ENCODE measurements around the gene POLR3H.
A peak's percentile ranks its signal among the peaks of the same experiment; 100 is the strongest.
"Not testable (repeated sequence)": the region's sequence is repeated elsewhere in the genome, so short reads cannot be mapped to it uniquely, and the experiment has no call there.

Gene POLR3H
- 21.8 to 24.5 reads per million in 2 donors for total RNA-seq

DNA sequence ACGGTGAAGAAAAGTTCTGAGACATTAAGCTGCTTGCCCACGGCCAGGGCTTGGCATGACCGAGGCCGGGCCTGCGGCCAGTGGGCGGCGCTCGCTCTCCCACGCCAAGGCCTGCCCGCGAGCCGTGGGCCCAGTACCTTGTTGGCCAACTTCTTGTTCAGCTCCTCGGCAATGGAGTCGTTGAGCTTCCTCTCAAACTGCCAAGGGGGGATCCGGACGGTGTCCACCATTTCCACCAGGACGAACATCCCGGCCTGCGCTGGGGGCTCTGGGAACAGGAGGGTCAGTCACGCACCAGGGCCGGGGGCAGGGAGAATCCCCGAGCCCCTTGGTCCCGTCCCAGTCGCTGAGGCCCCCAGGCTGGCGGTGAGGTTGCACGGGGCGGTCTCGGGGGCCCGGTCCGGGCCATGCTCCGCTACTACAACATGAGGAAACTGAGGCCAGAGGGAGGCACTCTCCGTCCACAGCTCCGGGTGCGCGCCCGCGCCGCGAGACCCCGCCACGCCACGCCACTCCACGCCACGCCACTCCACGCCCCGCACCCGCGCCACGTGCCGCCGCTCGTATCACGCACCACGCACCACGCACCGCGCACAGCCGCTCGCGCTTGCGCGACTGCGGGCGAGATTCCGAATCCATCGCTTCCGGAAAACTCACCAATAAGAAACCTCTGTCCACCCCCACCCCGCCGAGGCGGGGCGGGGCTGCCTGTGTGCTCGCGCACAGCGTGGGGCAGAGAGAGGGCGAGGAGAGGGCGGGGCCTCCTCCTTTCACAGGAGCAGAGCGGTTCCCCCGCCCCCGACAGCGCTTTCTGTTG, at the start of gene POLR3H:
TSS of gene POLR3H (minus strand) at position 617 of the 817 bp plus-strand sequence. CDS start at position 248, 369 bp downstream.
- DNase-seq = peak; percentile 90 to 98 (median 95)

DNA sequence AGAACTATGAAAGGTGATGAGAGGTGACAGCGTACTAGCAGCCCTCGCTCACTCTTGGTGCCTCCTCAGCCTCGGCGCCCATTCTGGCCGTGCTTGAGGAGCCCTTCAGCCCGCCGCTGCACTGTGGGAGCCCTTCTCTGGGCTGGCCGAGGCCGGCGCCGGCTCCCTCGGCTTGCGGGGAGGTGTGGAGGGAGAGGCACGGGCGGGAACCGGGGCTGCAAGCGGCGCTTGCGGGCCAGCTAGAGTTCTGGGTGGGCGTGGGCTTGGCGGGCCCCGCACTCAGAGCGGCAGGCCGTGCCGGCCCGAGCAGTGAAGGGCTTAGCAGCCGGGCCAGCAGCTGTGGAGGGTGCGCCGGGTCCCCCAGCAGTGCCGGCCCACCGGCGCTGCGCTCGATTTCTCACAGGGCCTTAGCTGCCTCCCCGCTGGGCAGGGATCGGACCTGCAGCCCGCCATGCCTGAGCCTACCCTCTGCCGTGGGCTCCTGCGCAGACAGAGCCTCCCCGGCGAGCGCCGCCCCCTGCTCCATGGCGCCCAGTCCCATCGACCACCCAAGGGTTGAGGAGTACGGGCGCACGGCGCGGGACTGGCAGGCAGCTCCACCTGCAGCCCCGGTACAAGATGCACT, 49.2 kb upstream of the POLR3H start:
- DNase-seq = not testable (repeated sequence)

DNA sequence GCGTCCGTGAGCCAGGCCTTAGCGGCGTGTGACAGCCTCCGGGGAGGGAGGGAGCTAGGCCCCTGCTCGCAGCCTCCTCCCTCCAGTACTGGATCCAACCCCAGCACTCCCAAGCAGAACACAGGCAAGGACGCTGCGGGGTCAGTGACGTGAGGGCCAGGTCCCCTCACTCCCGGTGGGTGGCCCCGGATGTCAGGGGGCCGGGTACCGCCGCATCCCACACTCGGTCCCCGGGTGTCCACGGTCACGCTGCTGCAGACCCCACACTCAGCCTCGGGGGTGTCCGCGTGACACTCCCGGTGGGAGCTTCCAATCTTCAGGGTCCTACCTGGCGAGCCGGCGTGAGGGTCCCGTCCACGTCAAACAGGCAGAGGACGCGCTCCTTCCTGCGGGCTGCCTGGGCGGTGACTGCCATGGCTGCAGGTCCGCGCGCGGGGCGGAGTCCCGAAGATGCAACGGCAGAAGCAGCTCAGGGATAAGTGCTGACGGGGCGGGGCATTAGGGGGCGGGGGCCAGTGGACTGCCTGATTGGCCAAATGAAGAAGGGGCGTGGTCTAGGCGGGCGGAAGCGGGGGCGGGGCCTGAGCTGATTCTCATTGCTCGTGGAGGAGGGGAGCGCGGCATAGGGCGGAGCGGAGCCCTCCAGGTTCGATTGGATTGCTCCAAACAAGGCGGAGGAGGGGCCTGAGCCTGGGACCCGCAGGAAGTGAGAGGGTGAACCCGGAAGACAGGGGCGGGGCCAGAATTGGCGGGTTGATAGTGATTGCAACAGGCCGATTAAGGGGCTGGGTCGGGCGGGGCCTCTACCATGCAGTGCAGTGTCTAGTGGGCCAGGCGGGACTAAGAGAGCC, 45.3 kb upstream of the POLR3H start, which contains the start of gene PMM1:
TSS of gene PMM1 (minus strand) at position 450 of the 851 bp plus-strand sequence. CDS start at position 415, 35 bp downstream.
- DNase-seq = peak; percentile 100

DNA sequence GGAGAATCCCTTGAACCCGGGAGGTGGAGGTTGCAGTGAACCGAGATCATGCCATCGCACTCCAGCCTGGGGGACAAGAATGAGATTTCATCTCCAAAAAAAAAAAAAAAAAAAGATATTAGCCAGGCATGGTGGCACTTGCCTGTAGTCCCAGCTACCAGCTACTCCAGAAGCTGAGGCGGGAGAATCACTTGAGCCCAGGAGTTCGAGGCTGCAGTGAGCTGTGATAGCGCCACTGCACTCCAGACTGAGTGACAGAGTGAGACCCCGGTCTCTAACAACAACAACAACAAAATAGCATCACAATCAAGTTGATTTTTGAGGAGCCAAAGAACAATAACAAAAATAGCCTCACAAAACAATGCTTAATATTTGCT, 43.1 kb upstream of the POLR3H start:
- DNase-seq = no peak

- DNase-seq = no peak
Measured at GRCh38 chr22:41585898-41586297, 41.6 kb upstream of the POLR3H start.

- DNase-seq = no peak
Measured at GRCh38 chr22:41584881-41585280, 40.6 kb upstream of the POLR3H start.

DNA sequence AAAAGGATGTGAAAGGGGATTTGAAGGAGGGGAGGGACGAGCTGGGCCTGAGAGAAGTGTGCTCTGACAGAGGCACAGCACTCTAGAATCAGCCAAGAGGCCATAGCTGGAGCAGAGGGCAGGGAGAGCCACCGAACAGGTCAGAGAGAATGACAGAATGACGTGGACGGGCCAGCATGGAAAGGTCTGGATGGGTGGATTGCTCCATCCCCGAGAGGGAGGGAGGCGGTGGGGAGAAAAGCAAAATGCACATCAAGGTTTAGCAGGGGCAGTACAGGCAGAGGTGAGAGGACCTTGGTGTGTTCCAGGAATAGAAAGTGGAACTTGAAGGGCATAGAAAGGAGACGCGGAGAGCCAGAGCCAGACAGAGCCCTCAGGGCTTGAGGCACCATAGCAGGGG, 38.4 kb upstream of the POLR3H start:
- DNase-seq = no peak

GRCh38 chr22:41579997-41580355, 35.7 kb upstream of the POLR3H start:
- DNase-seq = no peak

DNA sequence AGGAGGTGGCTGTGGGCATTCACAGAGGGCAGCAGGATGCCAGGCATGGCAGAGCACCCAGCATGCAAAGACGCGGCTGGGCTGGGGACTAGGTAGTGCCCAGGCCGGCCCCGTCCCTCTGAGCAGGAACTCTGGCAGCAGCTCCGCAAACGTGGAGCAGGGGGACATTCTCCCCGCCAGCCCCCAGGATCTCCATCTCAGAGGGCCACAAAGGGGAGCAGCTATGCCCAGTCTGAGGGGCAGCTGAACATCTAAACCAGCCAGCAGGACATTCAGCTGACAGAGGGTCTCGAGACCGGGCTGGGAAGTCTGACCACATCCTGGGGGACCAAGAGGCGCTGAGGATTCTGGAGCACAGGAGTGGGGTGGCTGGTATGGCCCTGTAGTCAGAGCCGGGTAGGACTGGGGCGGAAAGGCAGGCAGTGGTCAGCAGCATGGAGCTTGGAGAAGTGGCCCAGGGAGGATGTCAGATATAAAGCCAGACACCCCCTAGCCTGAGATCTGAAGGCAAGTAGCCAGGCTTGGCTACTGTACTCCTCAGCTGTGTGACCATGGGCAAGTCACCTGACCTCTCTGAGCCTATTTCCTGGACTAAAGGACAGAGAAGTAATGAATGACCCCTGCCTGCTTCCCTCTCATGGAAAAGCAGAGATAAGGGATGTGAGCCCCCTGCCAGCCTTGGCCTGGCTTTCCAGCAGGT, 35.2 kb upstream of the POLR3H start:
- DNase-seq = no peak

DNA sequence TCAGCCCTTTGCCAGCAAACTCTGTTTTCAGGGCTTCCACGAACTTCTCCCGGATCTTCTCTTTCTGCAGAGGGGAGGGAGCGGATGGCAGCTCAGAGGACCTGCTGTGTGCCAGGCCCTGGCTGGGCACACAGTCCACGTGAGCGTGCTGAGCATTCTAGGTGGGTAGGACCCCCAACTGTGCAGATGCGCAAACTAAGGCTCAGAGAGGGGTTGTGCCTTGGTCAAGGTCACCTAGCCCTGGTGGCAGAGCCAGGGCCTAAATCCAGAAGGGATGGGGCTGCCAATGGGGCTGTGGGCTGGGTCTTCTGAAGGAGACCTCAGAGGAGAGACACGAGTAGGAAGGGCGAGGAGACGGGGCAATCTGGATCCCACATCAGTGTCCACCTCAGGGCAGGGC, 34.5 kb upstream of the POLR3H start:
- no peak for DNase-seq

- no peak for DNase-seq
Measured at GRCh38 chr22:41578114-41578513, 33.8 kb upstream of the POLR3H start.

GRCh38 chr22:41576877-41577276, 32.6 kb upstream of the POLR3H start:
- peak in 1 of 5 experiments; percentile 59 for DNase-seq

GRCh38 chr22:41575533-41575932, 31.3 kb upstream of the POLR3H start:
- no peak for DNase-seq

DNA sequence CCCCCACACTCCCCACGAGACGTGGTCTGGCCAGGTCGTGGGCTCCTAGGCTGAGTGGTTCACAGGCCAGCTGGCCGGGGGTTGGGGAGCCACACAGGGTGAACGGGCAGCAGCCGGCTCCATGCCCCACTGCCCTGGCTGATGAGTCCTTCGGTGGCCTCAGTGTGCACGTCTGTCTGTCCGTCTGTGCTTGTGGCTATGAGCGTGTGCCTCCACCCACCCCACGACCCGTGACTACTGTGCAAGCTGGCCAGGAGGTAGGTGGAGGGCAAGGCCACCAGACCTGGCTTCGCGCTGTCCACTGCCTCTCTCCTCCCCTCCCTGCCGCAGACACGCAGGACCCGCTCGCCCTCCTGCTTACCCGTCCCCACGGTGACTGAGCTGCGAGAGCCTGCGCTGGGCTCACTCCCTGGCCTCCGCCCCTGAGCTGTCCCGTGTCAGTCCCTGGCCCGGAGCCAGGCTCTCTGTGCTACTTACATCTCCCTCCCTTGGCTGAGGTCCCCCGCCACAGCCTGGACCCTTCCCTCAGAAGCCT, 30.6 kb upstream of the POLR3H start:
- DNase-seq = no peak

DNA sequence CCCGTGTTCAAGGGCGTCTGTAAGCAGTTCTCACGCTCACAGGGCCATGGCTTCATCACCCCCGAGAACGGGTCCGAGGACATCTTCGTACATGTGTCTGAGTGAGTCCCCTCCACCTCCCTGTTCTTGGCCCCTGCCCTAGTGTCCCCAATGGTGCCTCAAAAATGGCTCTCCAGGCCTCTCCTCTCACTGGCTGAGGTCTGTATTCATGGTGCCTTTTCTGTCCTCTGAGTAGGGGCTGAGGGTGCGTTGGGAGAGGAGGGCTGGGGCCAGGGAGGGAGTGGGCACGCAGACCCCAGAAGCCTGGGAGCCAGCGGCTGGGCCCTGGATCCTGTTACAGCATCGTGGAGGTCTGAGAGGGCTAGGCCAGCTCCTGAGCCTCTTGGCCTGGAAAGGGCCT, 29.4 kb upstream of the POLR3H start:
- no peak for DNase-seq

DNA sequence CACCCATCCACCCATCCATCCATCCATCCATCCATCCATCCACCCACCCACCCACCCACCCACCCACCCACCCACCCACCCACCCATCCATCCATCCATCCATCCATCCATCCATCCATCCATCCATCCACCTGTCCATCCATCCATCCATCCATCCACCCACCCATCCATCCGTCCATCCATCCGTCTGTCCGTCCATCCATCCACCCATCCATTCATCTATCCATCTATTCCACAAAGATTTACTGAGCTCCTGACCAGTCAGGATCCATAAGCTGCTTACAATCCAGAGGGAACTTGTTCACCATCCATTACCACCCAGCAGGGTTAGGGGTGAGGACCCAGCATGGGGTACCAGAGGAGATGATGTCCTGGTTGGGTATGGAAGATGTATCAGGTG, 28.0 kb upstream of the POLR3H start:
- DNase-seq = not testable (repeated sequence)

DNA sequence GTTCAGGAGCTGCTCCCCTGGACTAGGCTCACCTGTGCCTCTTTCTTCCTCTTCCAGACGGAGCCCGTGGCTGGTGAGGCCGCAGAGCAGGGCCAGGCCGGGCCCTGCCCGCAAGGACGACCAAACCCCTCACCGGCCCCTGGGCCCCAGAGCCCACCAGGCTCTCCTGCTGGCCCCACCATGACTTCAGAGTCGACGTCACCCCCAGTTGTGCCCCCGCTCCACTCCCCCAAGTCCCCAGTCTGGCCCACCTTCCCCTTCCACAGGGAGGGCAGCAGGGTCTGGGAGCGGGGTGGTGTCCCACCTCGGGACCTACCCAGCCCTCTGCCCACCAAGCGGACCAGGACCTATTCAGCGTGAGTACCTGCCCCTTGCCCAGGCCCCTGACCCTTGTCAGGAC, 27.5 kb upstream of the POLR3H start:
- DNase-seq = no peak

DNA sequence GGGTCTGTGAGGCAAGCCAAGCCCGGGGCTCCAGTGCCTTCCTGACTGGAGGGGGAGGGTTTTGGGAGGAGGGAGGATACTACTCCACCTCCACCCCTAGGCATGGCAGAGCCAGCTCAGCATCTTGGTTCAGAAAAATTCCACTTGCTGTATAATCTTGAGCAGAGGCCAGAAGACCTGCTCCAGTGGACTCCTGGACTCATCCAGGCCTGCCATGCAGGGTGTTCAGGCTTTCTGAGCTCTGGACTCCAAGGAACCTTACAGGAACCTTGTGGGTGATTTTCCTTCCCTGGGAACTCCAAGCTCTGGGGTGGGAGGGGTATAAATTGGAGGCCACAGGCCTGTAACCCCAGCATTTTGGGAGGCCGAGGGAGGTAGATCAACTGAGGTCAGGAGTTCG, 26.0 kb upstream of the POLR3H start:
- no peak for DNase-seq

DNA sequence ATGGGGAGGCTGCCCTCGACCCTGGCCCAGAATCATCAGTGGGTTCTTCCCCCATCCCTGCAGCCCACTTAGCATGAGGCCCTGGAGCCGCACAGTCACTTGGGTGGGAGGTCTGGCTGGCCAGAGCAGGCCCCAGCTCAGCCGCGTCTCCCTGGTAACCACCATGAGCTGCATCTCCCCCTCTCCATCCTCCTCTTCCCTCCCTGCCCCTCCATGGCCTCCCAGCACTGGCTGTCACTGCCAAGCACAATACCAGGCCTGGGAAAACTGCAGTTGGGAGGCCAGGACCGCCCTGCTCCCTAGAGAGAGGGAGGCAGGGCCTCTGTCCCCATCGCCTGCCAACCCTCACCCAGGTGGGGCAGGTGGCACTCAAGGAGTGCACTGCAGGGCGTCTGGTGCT, 24.5 kb upstream of the POLR3H start:
- no peak for DNase-seq

DNA sequence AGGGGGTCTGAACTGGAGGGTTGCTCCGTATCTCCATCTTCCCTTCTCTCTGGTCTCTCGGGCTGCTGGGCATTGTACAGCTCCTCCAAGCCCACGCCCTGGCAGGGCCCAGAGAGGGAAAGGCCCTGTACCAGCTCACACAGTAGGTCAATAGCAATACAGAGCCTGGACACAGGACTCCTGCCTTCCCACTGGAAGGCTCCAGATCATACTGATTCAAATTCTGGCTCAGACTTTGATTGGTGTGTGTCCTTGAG, 23.2 kb upstream of the POLR3H start:
- DNase-seq = no peak

GRCh38 chr22:41565403-41566054, 21.3 kb upstream of the POLR3H start:
- peak in 1 of 5 experiments; percentile 41 for DNase-seq

DNA sequence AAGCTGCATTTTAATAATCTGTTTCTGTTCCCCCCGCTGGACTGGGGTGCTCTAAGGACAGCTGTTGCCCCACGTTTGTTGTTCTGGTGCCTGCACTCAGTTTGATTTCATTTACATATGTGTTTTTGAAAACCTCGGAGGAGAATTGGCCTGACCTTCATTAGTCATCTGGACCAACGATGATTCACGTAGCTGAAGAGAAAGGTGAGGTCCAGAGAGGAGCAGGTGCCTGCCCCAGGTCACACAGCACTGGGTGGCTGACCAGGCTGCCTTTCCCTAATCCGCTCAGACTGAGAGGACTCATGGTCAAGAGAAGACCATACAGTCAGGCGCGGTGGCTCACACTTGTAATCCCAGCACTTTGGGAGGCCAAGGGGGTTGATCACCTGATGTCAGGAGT, 20.3 kb upstream of the POLR3H start:
- DNase-seq = no peak

Data from T-helper 2 cell (primary cell).